GM12878 (cell line): ENCODE measurements around the gene NAV1. TPM values are rescaled to one million over a fixed set of nuclear protein-coding genes. Genes with fewer than 3 reads are reported as not detected.

Experiments used
- BHLHE40 ChIP-seq, 2 experiments: fragments of 450-650 bp in 1 of 2; IDR thresholded peaks; 2 replicates each; pipeline ENCODE4 v1.6.1; 2011 to 2017; ENCODE audit warnings: low read depth in 2 of 2, borderline replicate concordance in 1 of 2, improper control_type of control experiment in 1 of 2, low read length in 1 of 2, mild to moderate bottlenecking in 1 of 2
- CBX3 ChIP-seq: fragments of 200-600 bp; sonication (generic); IDR thresholded peaks from 2 replicates; pipeline ENCODE4 v1.6.1; 2016; ENCODE audit warnings: low read depth, borderline replicate concordance
- GABPA ChIP-seq: IDR thresholded peaks from 2 replicates; pipeline ENCODE4 v1.6.1; 2014; ENCODE audit warnings: antibody characterized with exemption, low read depth, mild to moderate bottlenecking, inconsistent platforms
- IRF4 ChIP-seq: IDR thresholded peaks from 2 replicates; pipeline ENCODE4 v1.6.1; 2011; ENCODE audit warnings: low read depth, low read length
- MAX ChIP-seq: IDR thresholded peaks from 2 replicates; pipeline ENCODE4 v1.6.1; 2012; ENCODE audit warnings: low read depth, low read length, improper control_type of control experiment
- NFXL1 ChIP-seq: fragments of 450-650 bp; IDR thresholded peaks from 2 replicates; pipeline ENCODE4 v1.6.1; 2017; ENCODE audit warnings: antibody characterized with exemption, mild to moderate bottlenecking, borderline replicate concordance
- RAD21 ChIP-seq: IDR thresholded peaks from 2 replicates; pipeline ENCODE4 v1.6.1; 2011; ENCODE audit warnings: mild to moderate bottlenecking, low read depth, low read length, moderate library complexity; ENCODE audit not compliant: insufficient read depth
- RELA ChIP-seq: fragments of 450-650 bp; IDR thresholded peaks from 2 replicates; pipeline ENCODE4 v1.8.0; 2014; ENCODE audit warnings: borderline replicate concordance; ENCODE audit not compliant: partially characterized antibody
- SMARCA5 ChIP-seq: fragments of 450-650 bp; IDR thresholded peaks from 2 replicates; pipeline ENCODE4 v1.6.1; 2017; ENCODE audit warnings: mild to moderate bottlenecking
- SMC3 ChIP-seq: IDR thresholded peaks from 2 replicates; pipeline ENCODE4 v1.6.1; 2011; ENCODE audit warnings: low read length, improper control_type of control experiment, borderline replicate concordance
- TCF7 ChIP-seq: IDR thresholded peaks from 2 replicates; pipeline ENCODE4 v1.6.1; 2014; ENCODE audit warnings: antibody characterized with exemption, borderline replicate concordance
- YBX1 ChIP-seq: fragments of 450-650 bp; IDR thresholded peaks from 2 replicates; pipeline ENCODE4 v1.6.1; 2016; ENCODE audit warnings: antibody characterized with exemption
- polyA plus RNA-seq, 11 experiments: library from polyadenylated mRNA; depleted of rRNA in 4 of 11; unstranded in 6 of 11; stranded (reverse) in 5 of 11; fragments of >200 nt; fragmentation: Nextera tagmentation in 4 of 11; fragmentation: Illumina TruSeq in 1 of 11; extraction: Ambion mirVana in 4 of 11; extraction: Trizol in 1 of 11; gene quantifications; 1 replicate in 1 of 11; 2 replicates in 10 of 11; pipeline versions ENCODE4 v1.2.1 to v1.2.3, GENCODE V29; 2011 to 2016; ENCODE audit warnings: inconsistent platforms in 2 of 11, missing spikeins in 2 of 11, low read depth in 1 of 11
- total RNA-seq, 4 experiments: library from RNA; depleted of rRNA in 3 of 4; stranded (reverse); fragments of >200 nt in 3 of 4; fragmentation: Illumina TruSeq in 1 of 4; extraction: Trizol in 1 of 4; gene quantifications; 2 replicates each; pipeline versions ENCODE4 v1.2.1 to v1.2.3, GENCODE V29; 2013 to 2021
- TF ChIP-seq, protein P1 (sequence below): fragments of 450-650 bp; IDR thresholded peaks from 2 replicates; pipeline ENCODE4 v1.6.1; 2016; ENCODE audit warnings: mild to moderate bottlenecking, moderate library complexity, borderline replicate concordance
- TF ChIP-seq, protein P2 (sequence below), 3 experiments: IDR thresholded peaks in 2 of 3; conservative IDR thresholded peaks in 1 of 3; 2 replicates each; pipeline ENCODE4 v1.5.1; 2011; ENCODE audit warnings: low read depth in 3 of 3, low read length in 3 of 3, mild to moderate bottlenecking in 3 of 3, control low read depth in 2 of 3, moderate library complexity in 2 of 3, inconsistent platforms in 1 of 3, mixed read lengths in 1 of 3; ENCODE audit not compliant: control insufficient read depth in 2 of 3, insufficient read depth in 1 of 3; ENCODE audit errors: extremely low read depth in 1 of 3
- TF ChIP-seq, protein P3 (sequence below): fragments of 450-650 bp; conservative IDR thresholded peaks from 2 replicates; pipeline ENCODE4 v1.6.1; 2017; ENCODE audit warnings: mild to moderate bottlenecking, moderate library complexity
- TF ChIP-seq, protein P4 (sequence below): fragments of 450-650 bp; IDR thresholded peaks from 2 replicates; pipeline ENCODE4 v1.6.1; 2017; ENCODE audit warnings: borderline replicate concordance
- TF ChIP-seq, protein P5 (sequence below): fragments of 450-650 bp; IDR thresholded peaks from 2 replicates; pipeline ENCODE4 v1.6.1; 2014; ENCODE audit warnings: mild to moderate bottlenecking

Gene NAV1
- total and polyA plus RNA-seq, 10 of the 15 experiments (the other 5 are each of a cell fraction or from before 2014, with no cell fraction given): 0.04 to 1.3 (median 0.36) TPM

DNA sequence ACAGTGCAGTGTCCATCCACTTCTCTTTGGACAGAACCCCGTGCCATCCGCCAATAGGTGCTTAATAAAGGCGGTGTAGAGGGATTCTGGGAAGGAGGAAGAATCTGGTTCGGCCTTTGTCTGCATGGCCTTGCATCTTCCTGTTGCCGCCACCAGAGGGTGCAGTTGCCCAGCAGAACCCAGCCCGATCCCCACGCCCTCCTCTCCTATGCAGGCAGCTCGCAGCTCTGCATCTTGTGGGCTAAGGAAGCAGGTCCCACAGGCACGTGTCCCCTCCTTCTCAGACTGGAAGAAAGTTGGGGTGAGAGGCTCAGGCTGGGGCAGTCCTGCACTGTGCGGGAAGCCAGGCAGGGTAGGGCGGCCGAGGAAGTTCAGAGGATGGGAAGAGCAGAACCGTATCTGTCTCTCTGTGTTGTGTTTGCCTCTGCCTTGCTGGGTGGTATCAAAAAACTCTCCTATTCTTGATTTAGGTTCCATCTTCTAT, 20.8 kb downstream of the NAV1 start (continued):
- TF ChIP-seq, protein P1, sequence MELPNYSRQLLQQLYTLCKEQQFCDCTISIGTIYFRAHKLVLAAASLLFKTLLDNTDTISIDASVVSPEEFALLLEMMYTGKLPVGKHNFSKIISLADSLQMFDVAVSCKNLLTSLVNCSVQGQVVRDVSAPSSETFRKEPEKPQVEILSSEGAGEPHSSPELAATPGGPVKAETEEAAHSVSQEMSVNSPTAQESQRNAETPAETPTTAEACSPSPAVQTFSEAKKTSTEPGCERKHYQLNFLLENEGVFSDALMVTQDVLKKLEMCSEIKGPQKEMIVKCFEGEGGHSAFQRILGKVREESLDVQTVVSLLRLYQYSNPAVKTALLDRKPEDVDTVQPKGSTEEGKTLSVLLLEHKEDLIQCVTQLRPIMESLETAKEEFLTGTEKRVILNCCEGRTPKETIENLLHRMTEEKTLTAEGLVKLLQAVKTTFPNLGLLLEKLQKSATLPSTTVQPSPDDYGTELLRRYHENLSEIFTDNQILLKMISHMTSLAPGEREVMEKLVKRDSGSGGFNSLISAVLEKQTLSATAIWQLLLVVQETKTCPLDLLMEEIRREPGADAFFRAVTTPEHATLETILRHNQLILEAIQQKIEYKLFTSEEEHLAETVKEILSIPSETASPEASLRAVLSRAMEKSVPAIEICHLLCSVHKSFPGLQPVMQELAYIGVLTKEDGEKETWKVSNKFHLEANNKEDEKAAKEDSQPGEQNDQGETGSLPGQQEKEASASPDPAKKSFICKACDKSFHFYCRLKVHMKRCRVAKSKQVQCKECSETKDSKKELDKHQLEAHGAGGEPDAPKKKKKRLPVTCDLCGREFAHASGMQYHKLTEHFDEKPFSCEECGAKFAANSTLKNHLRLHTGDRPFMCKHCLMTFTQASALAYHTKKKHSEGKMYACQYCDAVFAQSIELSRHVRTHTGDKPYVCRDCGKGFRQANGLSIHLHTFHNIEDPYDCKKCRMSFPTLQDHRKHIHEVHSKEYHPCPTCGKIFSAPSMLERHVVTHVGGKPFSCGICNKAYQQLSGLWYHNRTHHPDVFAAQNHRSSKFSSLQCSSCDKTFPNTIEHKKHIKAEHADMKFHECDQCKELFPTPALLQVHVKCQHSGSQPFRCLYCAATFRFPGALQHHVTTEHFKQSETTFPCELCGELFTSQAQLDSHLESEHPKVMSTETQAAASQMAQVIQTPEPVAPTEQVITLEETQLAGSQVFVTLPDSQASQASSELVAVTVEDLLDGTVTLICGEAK: no peak
- TF ChIP-seq BHLHE40 (IDR thresholded peaks at IDR 0.05; ENCODE audit: borderline replicate concordance in 1 of 2, low read depth in 2 of 2, low read length in 1 of 2): peak; percentile 50 to 69; a peak in 3 of 4 replicates
- TF ChIP-seq, protein P2, sequence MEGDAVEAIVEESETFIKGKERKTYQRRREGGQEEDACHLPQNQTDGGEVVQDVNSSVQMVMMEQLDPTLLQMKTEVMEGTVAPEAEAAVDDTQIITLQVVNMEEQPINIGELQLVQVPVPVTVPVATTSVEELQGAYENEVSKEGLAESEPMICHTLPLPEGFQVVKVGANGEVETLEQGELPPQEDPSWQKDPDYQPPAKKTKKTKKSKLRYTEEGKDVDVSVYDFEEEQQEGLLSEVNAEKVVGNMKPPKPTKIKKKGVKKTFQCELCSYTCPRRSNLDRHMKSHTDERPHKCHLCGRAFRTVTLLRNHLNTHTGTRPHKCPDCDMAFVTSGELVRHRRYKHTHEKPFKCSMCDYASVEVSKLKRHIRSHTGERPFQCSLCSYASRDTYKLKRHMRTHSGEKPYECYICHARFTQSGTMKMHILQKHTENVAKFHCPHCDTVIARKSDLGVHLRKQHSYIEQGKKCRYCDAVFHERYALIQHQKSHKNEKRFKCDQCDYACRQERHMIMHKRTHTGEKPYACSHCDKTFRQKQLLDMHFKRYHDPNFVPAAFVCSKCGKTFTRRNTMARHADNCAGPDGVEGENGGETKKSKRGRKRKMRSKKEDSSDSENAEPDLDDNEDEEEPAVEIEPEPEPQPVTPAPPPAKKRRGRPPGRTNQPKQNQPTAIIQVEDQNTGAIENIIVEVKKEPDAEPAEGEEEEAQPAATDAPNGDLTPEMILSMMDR (IDR thresholded peaks at IDR 0.05 in 2 of 3, conservative IDR thresholded peaks at IDR 0.05 in 1 of 3; ENCODE audit: control insufficient read depth in 2 of 3, extremely low read depth in 1 of 3, insufficient read depth in 1 of 3, low read depth in 3 of 3, low read length in 3 of 3): peak; percentile 94 to 96 (median 96)
- peak; percentile 39; the same call in 1 of the 2 replicates for TF ChIP-seq SMARCA5
- 0 out of 2 replicates have a peak, but pooled peaks have one; percentile 23 for TF ChIP-seq IRF4
- TF ChIP-seq TCF7: no peak
- TF ChIP-seq RELA: peak; percentile 25
- no peak for TF ChIP-seq MAX
- TF ChIP-seq, protein P3, sequence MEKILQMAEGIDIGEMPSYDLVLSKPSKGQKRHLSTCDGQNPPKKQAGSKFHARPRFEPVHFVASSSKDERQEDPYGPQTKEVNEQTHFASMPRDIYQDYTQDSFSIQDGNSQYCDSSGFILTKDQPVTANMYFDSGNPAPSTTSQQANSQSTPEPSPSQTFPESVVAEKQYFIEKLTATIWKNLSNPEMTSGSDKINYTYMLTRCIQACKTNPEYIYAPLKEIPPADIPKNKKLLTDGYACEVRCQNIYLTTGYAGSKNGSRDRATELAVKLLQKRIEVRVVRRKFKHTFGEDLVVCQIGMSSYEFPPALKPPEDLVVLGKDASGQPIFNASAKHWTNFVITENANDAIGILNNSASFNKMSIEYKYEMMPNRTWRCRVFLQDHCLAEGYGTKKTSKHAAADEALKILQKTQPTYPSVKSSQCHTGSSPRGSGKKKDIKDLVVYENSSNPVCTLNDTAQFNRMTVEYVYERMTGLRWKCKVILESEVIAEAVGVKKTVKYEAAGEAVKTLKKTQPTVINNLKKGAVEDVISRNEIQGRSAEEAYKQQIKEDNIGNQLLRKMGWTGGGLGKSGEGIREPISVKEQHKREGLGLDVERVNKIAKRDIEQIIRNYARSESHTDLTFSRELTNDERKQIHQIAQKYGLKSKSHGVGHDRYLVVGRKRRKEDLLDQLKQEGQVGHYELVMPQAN: no peak
- TF ChIP-seq, protein P4, sequence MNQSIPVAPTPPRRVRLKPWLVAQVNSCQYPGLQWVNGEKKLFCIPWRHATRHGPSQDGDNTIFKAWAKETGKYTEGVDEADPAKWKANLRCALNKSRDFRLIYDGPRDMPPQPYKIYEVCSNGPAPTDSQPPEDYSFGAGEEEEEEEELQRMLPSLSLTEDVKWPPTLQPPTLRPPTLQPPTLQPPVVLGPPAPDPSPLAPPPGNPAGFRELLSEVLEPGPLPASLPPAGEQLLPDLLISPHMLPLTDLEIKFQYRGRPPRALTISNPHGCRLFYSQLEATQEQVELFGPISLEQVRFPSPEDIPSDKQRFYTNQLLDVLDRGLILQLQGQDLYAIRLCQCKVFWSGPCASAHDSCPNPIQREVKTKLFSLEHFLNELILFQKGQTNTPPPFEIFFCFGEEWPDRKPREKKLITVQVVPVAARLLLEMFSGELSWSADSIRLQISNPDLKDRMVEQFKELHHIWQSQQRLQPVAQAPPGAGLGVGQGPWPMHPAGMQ: no peak
- no peak for TF ChIP-seq YBX1
- peak; percentile 92 for TF ChIP-seq RAD21
- no peak for TF ChIP-seq NFXL1
- TF ChIP-seq SMC3: peak; percentile 96
- TF ChIP-seq CBX3: no peak
- TF ChIP-seq, protein P5, sequence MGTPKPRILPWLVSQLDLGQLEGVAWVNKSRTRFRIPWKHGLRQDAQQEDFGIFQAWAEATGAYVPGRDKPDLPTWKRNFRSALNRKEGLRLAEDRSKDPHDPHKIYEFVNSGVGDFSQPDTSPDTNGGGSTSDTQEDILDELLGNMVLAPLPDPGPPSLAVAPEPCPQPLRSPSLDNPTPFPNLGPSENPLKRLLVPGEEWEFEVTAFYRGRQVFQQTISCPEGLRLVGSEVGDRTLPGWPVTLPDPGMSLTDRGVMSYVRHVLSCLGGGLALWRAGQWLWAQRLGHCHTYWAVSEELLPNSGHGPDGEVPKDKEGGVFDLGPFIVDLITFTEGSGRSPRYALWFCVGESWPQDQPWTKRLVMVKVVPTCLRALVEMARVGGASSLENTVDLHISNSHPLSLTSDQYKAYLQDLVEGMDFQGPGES: no peak
- TF ChIP-seq GABPA: no peak
